Measurements from ENCODE around the gene PRKG1. TPM values are rescaled to one million over a fixed set of nuclear protein-coding genes. Genes with fewer than 3 reads are reported as not detected.

Gene PRKG1
- total and polyA plus RNA-seq, 2 of the 4 experiments (the other 2 are of a cell fraction) = 3.5 to 18.3 TPM

DNA sequence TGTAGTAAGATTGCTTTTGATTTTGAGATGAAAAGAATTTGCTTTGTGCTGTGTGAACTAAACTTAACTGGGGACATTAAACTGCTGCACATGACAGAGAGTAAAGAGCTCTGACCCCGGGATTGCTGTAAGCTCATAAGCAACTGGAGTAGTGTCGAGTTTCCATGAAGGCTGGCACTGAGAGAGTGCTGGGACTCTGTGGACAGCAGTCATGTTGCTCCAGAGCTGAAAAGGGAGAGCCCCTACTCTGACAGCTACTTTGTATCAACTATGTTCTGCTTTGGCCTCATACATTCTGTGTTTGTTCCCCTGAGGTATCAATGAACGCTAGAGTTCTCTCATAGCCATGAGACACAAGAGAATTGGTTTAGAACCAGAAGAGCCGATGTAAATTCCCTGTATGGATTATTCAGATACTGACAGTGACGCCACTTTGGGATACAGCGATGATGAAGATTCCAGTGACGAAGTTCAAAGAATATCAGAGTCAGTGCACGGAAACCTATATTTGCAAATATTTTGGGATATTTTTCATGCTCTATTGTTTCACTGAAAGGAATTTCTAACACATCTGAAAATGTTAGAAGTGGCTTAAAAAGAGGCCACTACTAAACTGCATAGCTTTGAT, 1053.9 kb downstream of the PRKG1 start:
- POLR2A ChIA-PET (ENCODE audit: unreplicated experiment) = no interaction called here
- no peak overlapping the region for H2BK20ac ChIP-seq (ENCODE audit: low read depth, low read length)
- H4K20me1 ChIP-seq (ENCODE audit: insufficient read depth, low read length) = no peaks in the 10 kb centered on the region
- peaks cover 3% of the 10 kb centered on the region; the same call in 1 of the 2 replicates for H3K9me1 ChIP-seq (ENCODE audit: insufficient read depth, low read length)
- no TSS peak for BruUV-seq (replicated peaks)
- no peak overlapping the region for H4K5ac ChIP-seq (ENCODE audit: low read depth, low read length)
- H3K4me2 ChIP-seq (ENCODE audit: low read depth, low read length) = no peak overlapping the region
- dilution Hi-C loops (cut with HindIII; ENCODE audit: low sequenced_read_pairs, unreplicated experiment) = no loop called here
- ATAC-seq (ENCODE audit: low read depth) (no peak; the same call in 1 of the 2 replicates), DNase-seq (no peak)
- H3K36me3 ChIP-seq (ENCODE audit: control insufficient read depth, insufficient read depth, low read length) = no peaks in the 10 kb centered on the region
- no peak overlapping the region for H3K27ac ChIP-seq (ENCODE audit: insufficient read depth, low read length)
- no peak overlapping the region for H2BK15ac ChIP-seq (ENCODE audit: low read depth, low read length)
- no peak overlapping the region for H4K8ac ChIP-seq (ENCODE audit: low read depth in 2 of 2, low read length in 2 of 2)
- H2AK9ac ChIP-seq (replicated peaks; ENCODE audit: low read depth, low read length, poor library complexity) = no peak overlapping the region
- no peak overlapping the region for H4K91ac ChIP-seq (ENCODE audit: insufficient read depth, low read depth, low read length)
- no peak overlapping the region for H2BK5ac ChIP-seq (ENCODE audit: low read depth, low read length, poor library complexity, severe bottlenecking)
- H3K9me3 ChIP-seq (ENCODE audit: control insufficient read depth, insufficient read depth, low read length) = no peaks in the 10 kb centered on the region
- no peak overlapping the region for H2BK120ac ChIP-seq (ENCODE audit: low read depth, low read length)
- no peaks in the 10 kb centered on the region for H3K4me1 ChIP-seq (ENCODE audit: control insufficient read depth, insufficient read depth, low read length)
- H3K9ac ChIP-seq (ENCODE audit: low read depth, low read length) = no peak overlapping the region
- no peak overlapping the region for H2AK5ac ChIP-seq (ENCODE audit: low read depth, low read length)
- CTCF ChIA-PET = no interaction called here
- no peak overlapping the region for H3K4ac ChIP-seq (ENCODE audit: low read depth, low read length)
- H3K79me1 ChIP-seq (ENCODE audit: low read depth in 1 of 2, low read length in 2 of 2) = no peaks in the 10 kb centered on the region
- H3K56ac ChIP-seq (ENCODE audit: extremely low read depth, insufficient read depth, low read length) = no peak overlapping the region
- TF ChIP-seq, protein P1, sequence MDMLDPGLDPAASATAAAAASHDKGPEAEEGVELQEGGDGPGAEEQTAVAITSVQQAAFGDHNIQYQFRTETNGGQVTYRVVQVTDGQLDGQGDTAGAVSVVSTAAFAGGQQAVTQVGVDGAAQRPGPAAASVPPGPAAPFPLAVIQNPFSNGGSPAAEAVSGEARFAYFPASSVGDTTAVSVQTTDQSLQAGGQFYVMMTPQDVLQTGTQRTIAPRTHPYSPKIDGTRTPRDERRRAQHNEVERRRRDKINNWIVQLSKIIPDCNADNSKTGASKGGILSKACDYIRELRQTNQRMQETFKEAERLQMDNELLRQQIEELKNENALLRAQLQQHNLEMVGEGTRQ (IDR thresholded peaks at IDR 0.05; ENCODE audit: low read depth, low read length) = no peak
- TF ChIP-seq NFE2L2 (IDR thresholded peaks at IDR 0.05; ENCODE audit: low read depth, low read length) = no peak
- TF ChIP-seq FOS (IDR thresholded peaks at IDR 0.05; ENCODE audit: low read depth, low read length) = no peak
- TF ChIP-seq MXI1 (IDR thresholded peaks at IDR 0.05; ENCODE audit: borderline replicate concordance, low read depth, low read length) = no peak
- no peak for TF ChIP-seq CEBPB (IDR thresholded peaks at IDR 0.05; ENCODE audit: low read depth, low read length)
- no peak for TF ChIP-seq MAFK (IDR thresholded peaks at IDR 0.05; ENCODE audit: low read depth, low read length)
- TF ChIP-seq, protein P2, sequence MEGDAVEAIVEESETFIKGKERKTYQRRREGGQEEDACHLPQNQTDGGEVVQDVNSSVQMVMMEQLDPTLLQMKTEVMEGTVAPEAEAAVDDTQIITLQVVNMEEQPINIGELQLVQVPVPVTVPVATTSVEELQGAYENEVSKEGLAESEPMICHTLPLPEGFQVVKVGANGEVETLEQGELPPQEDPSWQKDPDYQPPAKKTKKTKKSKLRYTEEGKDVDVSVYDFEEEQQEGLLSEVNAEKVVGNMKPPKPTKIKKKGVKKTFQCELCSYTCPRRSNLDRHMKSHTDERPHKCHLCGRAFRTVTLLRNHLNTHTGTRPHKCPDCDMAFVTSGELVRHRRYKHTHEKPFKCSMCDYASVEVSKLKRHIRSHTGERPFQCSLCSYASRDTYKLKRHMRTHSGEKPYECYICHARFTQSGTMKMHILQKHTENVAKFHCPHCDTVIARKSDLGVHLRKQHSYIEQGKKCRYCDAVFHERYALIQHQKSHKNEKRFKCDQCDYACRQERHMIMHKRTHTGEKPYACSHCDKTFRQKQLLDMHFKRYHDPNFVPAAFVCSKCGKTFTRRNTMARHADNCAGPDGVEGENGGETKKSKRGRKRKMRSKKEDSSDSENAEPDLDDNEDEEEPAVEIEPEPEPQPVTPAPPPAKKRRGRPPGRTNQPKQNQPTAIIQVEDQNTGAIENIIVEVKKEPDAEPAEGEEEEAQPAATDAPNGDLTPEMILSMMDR (conservative IDR thresholded peaks at IDR 0.05; ENCODE audit: low read depth, low read length) = no peak
- TF ChIP-seq SMC3 (IDR thresholded peaks at IDR 0.05; ENCODE audit: low read depth, low read length) = no peak
- no peak for TF ChIP-seq RFX5 (IDR thresholded peaks at IDR 0.05; ENCODE audit: low read depth, low read length)
- TF ChIP-seq BHLHE40 (IDR thresholded peaks at IDR 0.05; ENCODE audit: low read depth, low read length) = no peak
- H3K4me3 ChIP-seq (ENCODE audit: insufficient read depth, low read depth, low read length) = no peak overlapping the region
- H3K14ac ChIP-seq (replicated peaks; ENCODE audit: low read depth, low read length) = no peak overlapping the region
- in situ Hi-C loops (cut with MboI; ENCODE audit: low sequenced_read_pairs) = no loop called here
- intact Hi-C loops (cut with micrococcal nuclease) = no loop called here
- H3K18ac ChIP-seq (ENCODE audit: low read depth, low read length) = no peak overlapping the region
- H3K23ac ChIP-seq (ENCODE audit: low read depth, low read length) = no peak overlapping the region
- H2AFZ ChIP-seq (replicated peaks; ENCODE audit: low read length, poor library complexity) = no peak overlapping the region
- no peaks in the 10 kb centered on the region for H3K27me3 ChIP-seq (ENCODE audit: control insufficient read depth, insufficient read depth, low read length)
- 56% methylated on average over 3 of the region's 8 CpGs; no CpG with 5 or more reads in 1 of the 2 experiments for WGBS, 2 experiments (ENCODE audit: extremely low coverage in 2 of 2, insufficient read length in 1 of 2)
